Measurements from ENCODE around the gene EHD3.
"Not testable (repeated sequence)": the region's sequence is repeated elsewhere in the genome, so short reads cannot be mapped to it uniquely, and the experiment has no call there.

The EHD3 gene

GRCh38 chr2:31254237-31255203 is 20.6 kb downstream of the EHD3 start:
- no peak for DNase-seq (ENCODE audit: low read depth in 2 of 3, low spot score in 2 of 3)

GRCh38 chr2:31255911-31256571 is 22.1 kb downstream of the EHD3 start:
- no peak for DNase-seq (ENCODE audit: low read depth in 2 of 3, low spot score in 2 of 3)

DNA sequence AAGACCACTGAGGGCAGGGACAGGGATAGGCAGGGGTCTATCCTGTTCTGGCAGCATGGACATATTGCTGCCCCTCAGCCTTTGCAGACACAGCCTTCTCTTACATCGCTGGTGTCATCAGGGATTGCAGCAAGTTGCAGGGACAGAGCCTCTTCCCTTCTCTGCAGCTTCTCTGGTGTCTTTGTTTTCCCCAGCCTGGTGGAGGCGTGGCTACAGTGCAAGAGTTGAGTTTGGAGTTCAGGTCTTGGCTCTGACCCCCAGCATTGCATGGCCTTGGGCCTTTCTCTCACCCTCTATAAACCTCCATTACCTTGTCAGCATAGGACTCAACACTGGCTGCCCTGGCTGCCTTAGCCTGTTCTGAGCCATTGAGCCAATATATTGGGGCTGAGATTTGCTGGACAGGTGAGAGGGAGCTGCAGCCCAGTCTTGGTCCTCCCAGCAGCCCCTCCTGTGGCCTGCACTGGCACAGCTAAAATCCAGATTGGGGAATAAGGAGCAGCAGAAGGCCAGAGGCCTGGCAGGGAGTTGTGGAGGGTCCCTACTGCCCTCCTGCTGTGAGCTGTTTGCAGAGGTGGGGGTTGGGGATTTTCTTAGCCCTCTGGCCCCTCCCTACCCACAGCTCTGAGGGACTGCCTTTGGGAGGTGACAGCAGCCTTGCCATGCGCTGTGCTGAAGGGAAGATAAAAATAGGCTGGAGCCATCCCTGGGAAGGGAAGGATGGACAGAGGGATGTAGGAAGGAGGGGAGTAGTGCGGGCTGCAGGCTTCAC is 22.8 kb downstream of the EHD3 start:
- no peak for DNase-seq (ENCODE audit: low read depth in 2 of 3, low spot score in 2 of 3)

GRCh38 chr2:31258351-31258750 is 24.4 kb downstream of the EHD3 start:
- DNase-seq (ENCODE audit: low read depth in 2 of 3, low spot score in 2 of 3): no peak

- no peak for DNase-seq (ENCODE audit: low read depth in 2 of 3, low spot score in 2 of 3)
Measured at GRCh38 chr2:31259075-31259474, 25.1 kb downstream of the EHD3 start.

DNA sequence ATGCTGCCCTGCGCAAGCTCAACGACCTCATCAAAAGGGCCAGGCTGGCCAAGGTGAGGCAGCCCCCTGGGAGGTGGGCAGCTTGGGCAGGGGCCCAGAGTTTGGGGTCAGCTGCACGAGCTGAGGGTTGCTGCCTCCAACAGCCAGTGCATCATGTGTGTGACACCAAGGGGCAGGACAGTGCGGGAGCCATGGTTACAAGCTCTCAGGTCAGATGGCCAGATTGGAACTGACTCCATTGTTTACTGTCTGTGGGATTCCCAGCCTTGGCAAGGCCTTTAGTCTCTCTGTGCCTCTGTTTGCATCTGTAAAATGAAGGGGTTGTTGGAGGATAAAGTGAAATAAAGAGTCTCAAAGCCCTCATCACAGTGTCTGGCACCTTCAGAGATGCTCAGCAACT is 26.9 kb downstream of the EHD3 start:
- DNase-seq (ENCODE audit: low read depth in 2 of 3, low spot score in 2 of 3): no peak

DNA sequence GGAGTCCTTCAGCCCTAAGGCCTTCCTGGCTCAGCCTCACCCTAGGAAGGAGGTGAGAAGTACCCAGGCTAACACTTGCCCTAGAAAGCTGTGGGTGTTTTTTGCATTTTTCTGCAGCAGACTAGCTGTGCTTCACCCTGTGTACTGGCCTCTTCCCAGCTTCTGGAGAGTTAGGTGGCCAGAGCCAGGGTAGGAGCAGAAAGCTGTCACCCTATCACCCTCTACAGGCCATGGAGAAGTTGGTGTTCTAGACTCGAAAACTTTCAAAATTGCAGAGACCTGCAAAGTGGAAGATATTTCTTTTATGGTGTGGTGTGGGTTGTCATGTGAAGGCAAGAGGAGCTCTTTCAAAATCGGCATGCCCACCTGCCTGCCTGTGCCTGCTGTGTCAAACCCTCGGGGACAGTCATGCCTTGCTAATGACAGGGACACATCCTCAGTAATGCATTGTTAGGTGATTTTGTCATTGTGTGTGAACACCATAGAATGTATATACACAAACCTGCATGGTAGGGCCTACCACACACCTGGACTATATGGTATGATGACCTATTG is 29.8 kb downstream of the EHD3 start:
- no peak for DNase-seq (ENCODE audit: low read depth in 2 of 3, low spot score in 2 of 3)

DNA sequence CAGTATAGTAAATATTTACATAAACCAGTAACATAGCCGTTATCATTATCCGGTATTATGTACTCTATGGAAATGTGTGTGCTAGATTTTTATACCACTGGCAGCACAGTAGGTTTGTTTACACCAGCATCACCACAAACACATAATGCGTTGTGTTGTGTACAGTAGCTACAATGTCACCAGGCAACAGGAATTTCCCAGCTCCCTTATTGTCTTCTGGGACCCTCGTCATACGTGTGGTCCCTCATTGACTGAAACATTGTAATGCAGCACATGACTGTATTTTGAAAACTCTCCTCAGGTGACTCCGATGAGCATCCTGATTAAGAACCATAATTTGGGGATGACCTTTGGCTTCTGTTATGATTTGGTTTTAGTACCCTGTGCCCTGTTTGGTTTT is 31.3 kb downstream of the EHD3 start:
- DNase-seq (ENCODE audit: low read depth in 2 of 3, low spot score in 2 of 3): no peak

- no peak for DNase-seq (ENCODE audit: low read depth in 2 of 3, low spot score in 2 of 3)
Measured at GRCh38 chr2:31266804-31267203, 32.9 kb downstream of the EHD3 start.

DNA sequence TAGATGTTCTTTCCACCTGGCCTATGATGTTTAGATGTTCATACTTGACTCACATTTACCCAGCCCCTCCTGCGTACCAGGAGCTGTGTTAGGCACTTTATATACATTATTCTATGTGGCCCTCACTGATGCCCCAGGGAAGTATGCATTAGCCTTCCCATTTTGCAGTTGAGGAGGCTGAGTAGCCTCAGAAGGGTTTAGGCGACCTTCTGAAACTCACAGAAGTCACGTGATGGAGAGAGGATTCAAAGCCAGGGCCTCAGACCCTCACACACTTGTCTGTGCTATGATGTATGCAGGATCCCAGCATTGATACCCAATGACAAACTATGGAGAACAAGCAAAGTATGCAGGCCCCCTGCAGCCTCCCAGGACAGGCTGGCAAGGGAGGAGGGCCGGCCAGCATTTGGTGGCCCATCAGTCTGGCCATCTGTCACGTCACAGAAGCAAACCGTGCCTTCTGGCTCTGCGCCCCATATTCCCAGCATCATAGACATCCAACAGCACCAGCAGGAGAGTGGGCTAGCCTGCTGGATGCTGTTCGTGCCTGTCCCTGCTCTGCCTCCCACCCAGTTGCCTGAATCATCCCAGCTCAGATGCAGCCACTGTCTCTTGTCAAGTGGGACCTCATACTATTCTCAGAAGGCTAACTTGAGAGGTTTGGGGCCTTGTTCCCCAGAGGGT is 33.6 kb downstream of the EHD3 start:
- DNase-seq (ENCODE audit: low read depth in 2 of 3, low spot score in 2 of 3): no peak

DNA sequence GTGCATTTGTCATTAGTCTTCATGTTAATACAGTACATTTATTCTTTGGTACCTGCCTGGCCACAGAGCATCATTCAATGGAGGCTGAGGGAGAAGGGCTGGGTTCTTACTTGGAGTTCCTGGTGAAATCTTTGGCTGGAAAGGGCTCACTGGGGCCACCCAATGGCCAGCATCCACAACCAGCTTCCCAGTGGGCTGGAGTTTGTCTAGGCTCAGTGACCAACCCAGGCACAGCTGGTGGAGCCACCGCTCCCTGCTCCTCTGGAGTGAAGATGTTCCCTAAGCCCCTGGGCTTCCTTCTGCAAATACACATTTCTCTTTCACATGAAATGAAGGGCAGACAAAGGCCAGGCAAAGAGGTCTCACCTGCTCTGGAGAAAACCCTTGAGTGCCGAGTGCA is 34.4 kb downstream of the EHD3 start:
- DNase-seq (ENCODE audit: low read depth in 2 of 3, low spot score in 2 of 3): no peak

GRCh38 chr2:31269087-31269486 is 35.1 kb downstream of the EHD3 start:
- DNase-seq (ENCODE audit: low read depth in 2 of 3, low spot score in 2 of 3): no peak

DNA sequence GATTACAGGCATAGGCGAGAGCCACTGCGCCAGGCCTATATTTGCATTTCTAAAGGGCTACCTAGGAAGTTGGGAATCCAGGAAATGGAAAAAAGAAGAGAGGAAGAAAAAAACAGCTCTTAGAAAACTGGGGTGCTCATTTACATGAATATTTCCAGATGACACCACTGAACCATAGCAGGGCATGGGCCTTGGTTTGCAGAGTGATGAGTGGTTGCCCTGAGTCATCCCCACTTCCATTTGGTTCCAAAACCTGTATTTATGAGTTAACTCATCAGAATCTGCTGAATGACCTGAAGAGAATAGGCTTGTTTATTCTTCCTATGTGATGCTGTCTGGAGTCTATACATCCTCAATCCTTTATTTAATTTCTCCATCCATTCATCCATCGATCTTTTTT is 36.2 kb downstream of the EHD3 start:
- DNase-seq (ENCODE audit: low read depth in 2 of 3, low spot score in 2 of 3): no peak

GRCh38 chr2:31270822-31271231 is 36.9 kb downstream of the EHD3 start:
- no peak for DNase-seq (ENCODE audit: low read depth in 2 of 3, low spot score in 2 of 3)

GRCh38 chr2:31271851-31272267 is 37.9 kb downstream of the EHD3 start:
- DNase-seq (ENCODE audit: low read depth in 2 of 3, low spot score in 2 of 3): no peak

DNA sequence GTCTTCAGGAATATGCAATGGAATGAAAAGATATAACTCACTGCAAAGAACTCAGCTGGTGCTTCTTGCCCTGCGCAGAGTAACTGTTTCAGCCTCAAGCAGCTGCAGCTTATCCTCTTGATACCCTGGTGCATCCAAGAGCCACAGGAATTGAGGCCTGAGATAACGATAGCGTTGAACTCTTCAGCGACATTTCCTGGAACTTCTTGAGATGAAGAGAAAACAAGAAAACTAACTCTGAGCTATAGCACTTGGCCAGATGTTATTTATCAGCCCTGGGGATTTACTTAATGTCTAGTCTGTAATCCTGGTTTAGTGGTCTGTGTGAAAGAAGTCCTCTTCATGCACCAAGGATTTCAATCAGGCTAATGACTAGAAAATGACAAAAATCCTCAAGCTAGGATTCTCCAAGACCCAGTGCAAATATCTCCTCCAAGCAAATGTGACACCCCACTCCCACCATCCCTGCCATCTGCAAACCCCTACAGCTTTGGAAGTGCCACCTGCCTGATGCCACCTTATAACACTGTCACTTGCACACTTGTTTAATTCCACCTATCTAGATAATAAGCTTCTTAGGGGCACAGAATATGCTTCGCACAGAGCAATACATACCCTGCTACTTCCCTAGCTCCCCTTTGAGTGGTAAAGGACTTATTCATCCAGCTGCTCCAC is 40.6 kb downstream of the EHD3 start:
- DNase-seq (ENCODE audit: low read depth in 2 of 3, low spot score in 2 of 3): no peak

- DNase-seq (ENCODE audit: low read depth in 2 of 3, low spot score in 2 of 3): no peak
Measured at GRCh38 chr2:31275976-31276375, 42.0 kb downstream of the EHD3 start.

DNA sequence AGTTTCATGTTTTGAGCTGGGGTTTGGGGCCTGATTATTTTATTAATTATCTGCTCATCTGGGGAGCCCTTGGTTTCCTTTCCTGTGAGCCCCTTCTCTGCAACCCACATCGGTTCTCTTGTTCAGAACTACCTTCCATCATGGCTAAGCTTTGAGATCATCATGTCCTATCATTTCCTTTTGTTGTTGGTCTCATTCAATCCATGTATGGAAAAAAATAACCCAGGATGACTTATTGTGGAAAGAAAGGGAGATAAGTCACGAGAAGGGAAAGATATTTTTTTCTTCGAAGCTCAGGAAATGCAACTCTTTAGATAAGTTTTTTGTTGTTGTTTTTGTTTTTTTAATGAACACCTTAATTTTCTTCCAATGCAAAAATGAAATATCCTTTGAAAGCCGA is 43.7 kb downstream of the EHD3 start:
- DNase-seq (ENCODE audit: low read depth in 2 of 3, low spot score in 2 of 3): no peak

- no peak for DNase-seq (ENCODE audit: low read depth in 2 of 3, low spot score in 2 of 3)
Measured at GRCh38 chr2:31282634-31283033, 48.7 kb downstream of the EHD3 start.

GRCh38 chr2:31283193-31283919 is 49.4 kb downstream of the EHD3 start:
- DNase-seq (ENCODE audit: low read depth in 2 of 3, low spot score in 2 of 3): not testable (repeated sequence)

Measured in activated CD8-positive, alpha-beta memory T cell treated with anti-CD3 and anti-CD28 coated beads for 48 hours (primary cell).